Activated T-cell treated with anti-CD3 and anti-CD28 coated beads, Interleukin-2, amount 50 U/mL, for 72 hours (primary cell): ENCODE results near the gene GNL3L. TPM values are rescaled to one million over a fixed set of nuclear protein-coding genes. Genes with fewer than 3 reads are reported as not detected.

Source experiments
- ATAC-seq, 2 donors: fragments of 150-1000 bp; cut with Tn5 transposase; replicated peaks in 1 of 2; 2 replicates each; pipeline ENCODE4 v1.10.0; 2021; ENCODE audit warnings: moderate library complexity in 2 of 2, mild to moderate bottlenecking in 1 of 2
- DNase-seq, 2 donors: peaks; one replicate each; pipeline ENCODE4 v3.0.0; 2021 to 2022; ENCODE audit warnings: mixed read lengths in 1 of 2
- H3K27ac Mint-ChIP-seq: one replicate; pipeline ENCODE4 v1.8.0; 2022; ENCODE audit warnings: mild to moderate bottlenecking, moderate library complexity, mixed read lengths
- H3K27me3 Mint-ChIP-seq: one replicate; pipeline ENCODE4 v1.8.0; 2022; ENCODE audit warnings: low read depth, mixed read lengths
- H3K36me3 Mint-ChIP-seq, 2 donors: one replicate each; pipeline ENCODE4 v1.8.0; 2022; ENCODE audit warnings: mixed read lengths in 2 of 2, mild to moderate bottlenecking in 1 of 2; ENCODE audit not compliant: insufficient read depth in 2 of 2
- H3K4me1 Mint-ChIP-seq: one replicate; pipeline ENCODE4 v1.8.0; 2022; ENCODE audit warnings: low read depth, mixed read lengths
- H3K4me3 Mint-ChIP-seq, 2 donors: one replicate each; pipeline ENCODE4 v1.8.0; 2022; ENCODE audit warnings: mild to moderate bottlenecking in 2 of 2, mixed read lengths in 2 of 2, moderate library complexity in 2 of 2
- H3K9me3 Mint-ChIP-seq, 2 donors: one replicate each; pipeline ENCODE4 v1.8.0; 2022; ENCODE audit warnings: mixed read lengths in 2 of 2
- total RNA-seq, 2 donors: library from RNA; stranded (reverse); gene quantifications; one replicate each; pipeline ENCODE4 v1.2.3, GENCODE V29; 2022

The GNL3L gene
- total RNA-seq, 2 donors from 2014 or later, result 49.4 to 55.7 TPM

GRCh38 chrX:54597728-54598127 is 67.7 kb downstream of the GNL3L start:
- DNase-seq (no peak), ATAC-seq (no peak)
- Mint-ChIP-seq H3K27ac (no peak overlapping the region), H3K4me1 (no peaks in the 10 kb centered on the region), H3K27me3 (peaks cover 7% of the 10 kb centered on the region), H3K36me3 (peaks cover 2 to 4% of the 10 kb centered on the region in 2 donors), H3K4me3 (no peak overlapping the region), H3K9me3 (no peaks in the 10 kb centered on the region)

DNA sequence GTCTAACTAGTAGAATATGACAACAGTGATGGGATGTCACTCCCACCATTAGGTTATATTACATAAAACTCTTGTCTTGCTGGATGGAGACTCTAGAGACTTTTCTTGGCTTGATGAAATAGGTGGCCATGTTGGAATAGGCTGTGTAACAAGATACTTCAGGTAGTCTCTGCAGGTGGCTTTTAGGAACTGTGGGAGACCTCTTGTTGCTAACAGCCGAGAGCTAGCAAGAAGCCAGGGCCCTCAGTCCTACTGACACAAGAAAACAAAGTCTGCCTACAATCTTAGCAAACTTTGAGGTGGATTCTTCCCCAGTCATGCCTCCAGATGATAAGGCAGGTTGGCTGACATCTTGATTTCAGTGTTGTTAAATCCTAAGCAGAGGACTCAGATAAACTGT is 72.5 kb downstream of the GNL3L start:
- ATAC-seq (no peak), DNase-seq (no peak)
- Mint-ChIP-seq H3K27me3 (peaks cover 8% of the 10 kb centered on the region), H3K36me3 (peaks cover 0 to 2% of the 10 kb centered on the region in 2 donors), H3K4me1 (no peaks in the 10 kb centered on the region), H3K27ac (no peak overlapping the region), H3K9me3 (no peaks in the 10 kb centered on the region), H3K4me3 (no peak overlapping the region)

Other genes with a start within 250 kb of the GNL3L start
- gene WNK3, start 172.2 kb upstream of the GNL3L start, total RNA-seq, result 1 to 10 TPM; 1.3 to 1.4 TPM
- gene TSR2, start 89.8 kb upstream of the GNL3L start, total RNA-seq, result 10 to 100 TPM; 42.2 to 53.8 TPM
- gene FGD1, start 34.0 kb upstream of the GNL3L start, total RNA-seq, result under 1 TPM; 0.32 to 0.46 TPM